Left lobe of liver (tissue), 2 donors: ENCODE measurements around the gene DNAH7. TPM values are rescaled to one million over a fixed set of nuclear protein-coding genes. Genes with fewer than 3 reads are reported as not detected.
"Not testable (repeated sequence)": the region's sequence is repeated elsewhere in the genome, so short reads cannot be mapped to it uniquely, and the experiment has no call there.

Experiments
- ATAC-seq: fragments of 200-7000 bp; cut with Tn5 transposase; one replicate; pipeline ENCODE4 v1.9.1; 2020; ENCODE audit warnings: mild to moderate bottlenecking, moderate library complexity
- DNase-seq: peaks from one replicate; pipeline ENCODE4 v3.0.0-alpha.2; 2020; ENCODE audit warnings: low spot score
- total RNA-seq: library from RNA; stranded (reverse); gene quantifications from one replicate; pipeline ENCODE4 v1.2.1, GENCODE V29; 2021
- donor health status: DM: no; HTN: no; CAD: no; lungs with moderate emphysema.
- donor health status: DM: no; HTN: yes; CAD: no.

Gene DNAH7
- total RNA-seq, 1 donor from 2014 or later = 0.35 TPM

GRCh38 chr2:195985741-195986140, 82.9 kb downstream of the DNAH7 start:
- ATAC-seq = no peak
- no peak for DNase-seq

GRCh38 chr2:195984923-195985726, 83.5 kb downstream of the DNAH7 start:
- no peak for ATAC-seq
- DNase-seq = no peak

GRCh38 chr2:195967336-195967735, 101.3 kb downstream of the DNAH7 start:
- no peak for ATAC-seq
- no peak for DNase-seq

GRCh38 chr2:195961873-195962272, 106.8 kb downstream of the DNAH7 start:
- DNase-seq = no peak
- no peak for ATAC-seq

GRCh38 chr2:195959341-195959740, 109.3 kb downstream of the DNAH7 start:
- ATAC-seq (no peak), DNase-seq (no peak)

- DNase-seq = no peak
- no peak for ATAC-seq
Observed at GRCh38 chr2:195956725-195957124, 111.9 kb downstream of the DNAH7 start.

- no peak for DNase-seq
- no peak for ATAC-seq
Observed at GRCh38 chr2:195945056-195945455, 123.6 kb downstream of the DNAH7 start.

GRCh38 chr2:195937176-195937575, 131.5 kb downstream of the DNAH7 start:
- ATAC-seq (no peak), DNase-seq (no peak)

- no peak for DNase-seq
- ATAC-seq = no peak
Observed at GRCh38 chr2:195934484-195934883, 134.2 kb downstream of the DNAH7 start.

GRCh38 chr2:195929531-195929930, 139.1 kb downstream of the DNAH7 start:
- ATAC-seq (no peak), DNase-seq (no peak)

GRCh38 chr2:195925120-195925519, 143.5 kb downstream of the DNAH7 start:
- no peak for ATAC-seq
- DNase-seq = no peak

GRCh38 chr2:195923889-195924288, 144.7 kb downstream of the DNAH7 start:
- DNase-seq (no peak), ATAC-seq (no peak)

GRCh38 chr2:195917021-195917600, 151.5 kb downstream of the DNAH7 start:
- DNase-seq, ATAC-seq: not testable (repeated sequence)

- DNase-seq = no peak
- ATAC-seq = no peak
Observed at GRCh38 chr2:195912079-195912478, 156.6 kb downstream of the DNAH7 start.

- no peak for DNase-seq
Observed at GRCh38 chr2:195910570-195910969, 158.1 kb downstream of the DNAH7 start.

GRCh38 chr2:195909926-195910325, 158.7 kb downstream of the DNAH7 start:
- no peak for DNase-seq
- ATAC-seq = no peak

More at GRCh38 chr2:195910570-195910969, 158.1 kb downstream of the DNAH7 start:
- no peak for ATAC-seq

- no peak for ATAC-seq
Observed at GRCh38 chr2:195907474-195907873, 161.2 kb downstream of the DNAH7 start.

GRCh38 chr2:195903956-195904355, 164.7 kb downstream of the DNAH7 start:
- ATAC-seq (no peak), DNase-seq (no peak)

More at GRCh38 chr2:195907474-195907873, 161.2 kb downstream of the DNAH7 start:
- DNase-seq = no peak

- ATAC-seq (no peak), DNase-seq (no peak)
Observed at GRCh38 chr2:195902857-195903256, 165.8 kb downstream of the DNAH7 start.

- no peak for DNase-seq
- ATAC-seq = no peak
Observed at GRCh38 chr2:195899226-195899625, 169.4 kb downstream of the DNAH7 start.

GRCh38 chr2:195898505-195899191, 170.0 kb downstream of the DNAH7 start:
- no peak for ATAC-seq
- no peak for DNase-seq

- ATAC-seq (no peak), DNase-seq (no peak)
Observed at GRCh38 chr2:195891081-195891480, 177.6 kb downstream of the DNAH7 start.
